DOHH2 (cell line): ENCODE results near the gene CLEC14A.

ENCODE experiments used
- EZH2phosphoT487 ChIP-seq: fragments of 200-600 bp; sonication (generic); IDR thresholded peaks from 2 replicates; pipeline ENCODE4 v1.6.1; 2017; ENCODE audit warnings: borderline replicate concordance, mild to moderate bottlenecking, antibody characterized with exemption, low read length, moderate library complexity, mixed read lengths
- TF ChIP-seq, protein P1 (sequence below): fragments of 200-600 bp; sonication (generic); IDR thresholded peaks from one replicate; pipeline ENCODE4 v1.5.1; 2014; ENCODE audit warnings: antibody characterized with exemption, mild to moderate bottlenecking, low read depth, low read length; ENCODE audit not compliant: poor library complexity, severe bottlenecking

DNA sequence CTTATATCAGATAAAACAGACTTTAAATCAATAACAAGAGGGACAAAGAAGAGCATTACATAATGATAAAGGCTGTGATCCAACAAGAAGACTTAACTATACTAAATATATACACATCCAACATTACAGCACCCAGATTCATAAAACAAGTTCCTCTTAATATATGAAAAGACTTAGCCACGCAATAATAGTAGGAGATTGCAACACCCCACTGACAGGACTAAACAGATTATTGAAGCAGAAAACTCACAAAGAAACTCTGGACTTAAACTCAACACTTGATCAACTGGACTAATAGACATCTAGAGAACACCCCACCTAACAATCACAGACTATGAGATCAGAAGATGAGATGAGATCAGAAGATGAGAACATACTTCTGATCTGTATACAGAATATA is 5.7 kb upstream of the CLEC14A start:
- TF ChIP-seq, protein P1, sequence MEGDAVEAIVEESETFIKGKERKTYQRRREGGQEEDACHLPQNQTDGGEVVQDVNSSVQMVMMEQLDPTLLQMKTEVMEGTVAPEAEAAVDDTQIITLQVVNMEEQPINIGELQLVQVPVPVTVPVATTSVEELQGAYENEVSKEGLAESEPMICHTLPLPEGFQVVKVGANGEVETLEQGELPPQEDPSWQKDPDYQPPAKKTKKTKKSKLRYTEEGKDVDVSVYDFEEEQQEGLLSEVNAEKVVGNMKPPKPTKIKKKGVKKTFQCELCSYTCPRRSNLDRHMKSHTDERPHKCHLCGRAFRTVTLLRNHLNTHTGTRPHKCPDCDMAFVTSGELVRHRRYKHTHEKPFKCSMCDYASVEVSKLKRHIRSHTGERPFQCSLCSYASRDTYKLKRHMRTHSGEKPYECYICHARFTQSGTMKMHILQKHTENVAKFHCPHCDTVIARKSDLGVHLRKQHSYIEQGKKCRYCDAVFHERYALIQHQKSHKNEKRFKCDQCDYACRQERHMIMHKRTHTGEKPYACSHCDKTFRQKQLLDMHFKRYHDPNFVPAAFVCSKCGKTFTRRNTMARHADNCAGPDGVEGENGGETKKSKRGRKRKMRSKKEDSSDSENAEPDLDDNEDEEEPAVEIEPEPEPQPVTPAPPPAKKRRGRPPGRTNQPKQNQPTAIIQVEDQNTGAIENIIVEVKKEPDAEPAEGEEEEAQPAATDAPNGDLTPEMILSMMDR, result no peak
- no peak for TF ChIP-seq EZH2phosphoT487
